NCI-H510A treated with DMSO at 0.1 percent for 48 hours (cell line): ENCODE measurements around the gene ZNF616.
"Not testable (repeated sequence)": the region's sequence is repeated elsewhere in the genome, so short reads cannot be mapped to it uniquely, and the experiment has no call there.

ENCODE experiments used
- DNase-seq: peaks from one replicate; lab custom pipeline; 2025; lab: John Stamatoyannopoulos, UW

ZNF616 gene

DNA sequence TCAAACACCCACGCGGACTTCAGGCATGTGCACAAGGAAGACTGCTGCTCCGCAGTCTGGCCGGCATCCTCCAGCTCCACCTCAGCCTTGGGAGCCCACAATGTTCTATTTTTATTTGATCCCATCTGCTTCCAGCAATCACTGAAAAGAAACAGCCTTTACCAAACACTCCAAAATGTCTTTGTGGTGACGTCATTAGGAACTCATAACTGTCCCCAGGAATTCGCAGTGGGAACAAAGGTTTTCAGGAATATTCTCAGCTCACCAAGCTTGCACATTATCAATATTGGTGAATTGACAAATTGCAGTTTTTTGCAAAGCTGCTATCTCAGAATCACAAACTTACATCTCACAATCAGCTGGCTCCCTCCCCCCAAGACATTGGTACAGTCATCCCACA is 29.0 kb downstream of the ZNF616 start:
- DNase-seq, result no peak

DNA sequence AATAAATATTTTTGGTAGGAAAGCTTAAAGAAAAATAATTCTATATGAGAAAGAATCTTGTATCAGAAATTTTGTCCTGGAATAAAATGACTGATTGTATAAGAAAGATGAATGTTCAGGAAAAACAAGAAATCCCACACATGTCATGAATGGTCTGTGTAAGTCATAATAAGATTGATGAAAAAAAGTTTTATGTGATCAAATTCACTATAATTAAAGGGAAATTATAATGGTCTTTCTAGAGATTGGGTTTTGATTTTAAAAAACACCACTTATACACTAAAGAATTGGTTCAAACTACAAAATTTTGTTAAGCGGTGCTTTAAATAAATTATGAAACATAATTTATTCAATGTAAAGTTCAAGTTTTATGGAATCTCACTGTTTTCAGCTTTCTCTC is 37.0 kb downstream of the ZNF616 start:
- no peak for DNase-seq

DNA sequence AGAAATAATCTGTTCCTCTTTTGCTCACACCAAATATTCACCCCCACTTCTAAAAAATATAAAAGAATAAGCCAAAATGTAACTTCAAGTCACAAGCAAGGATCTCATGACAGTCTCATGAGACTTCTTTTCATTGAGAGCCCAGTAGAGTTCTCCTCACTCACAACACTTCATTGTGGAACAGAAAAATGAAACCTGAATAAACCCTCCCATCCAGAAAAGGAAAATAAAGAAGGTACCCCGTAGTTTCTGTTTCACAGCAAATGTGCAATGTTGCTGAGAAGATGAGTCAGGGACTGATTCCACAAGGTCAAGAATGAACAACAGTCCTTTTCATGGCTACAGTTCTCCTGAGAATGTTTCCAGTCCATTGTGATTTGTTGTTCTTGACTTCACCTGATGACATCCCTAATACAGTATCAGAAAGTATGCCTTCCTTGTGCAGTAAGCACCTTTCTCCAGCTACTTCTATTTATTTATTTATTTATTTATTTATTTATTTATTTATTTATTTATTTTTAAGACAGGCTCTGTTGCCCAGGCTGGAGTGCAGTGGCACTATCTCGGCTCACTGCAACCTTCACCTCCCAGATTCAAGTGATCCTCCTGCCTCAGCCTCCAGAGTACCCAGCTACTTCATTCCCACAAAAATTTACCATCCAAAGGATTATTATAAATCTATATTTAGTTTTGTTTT is 37.7 kb downstream of the ZNF616 start:
- DNase-seq, result no peak

DNA sequence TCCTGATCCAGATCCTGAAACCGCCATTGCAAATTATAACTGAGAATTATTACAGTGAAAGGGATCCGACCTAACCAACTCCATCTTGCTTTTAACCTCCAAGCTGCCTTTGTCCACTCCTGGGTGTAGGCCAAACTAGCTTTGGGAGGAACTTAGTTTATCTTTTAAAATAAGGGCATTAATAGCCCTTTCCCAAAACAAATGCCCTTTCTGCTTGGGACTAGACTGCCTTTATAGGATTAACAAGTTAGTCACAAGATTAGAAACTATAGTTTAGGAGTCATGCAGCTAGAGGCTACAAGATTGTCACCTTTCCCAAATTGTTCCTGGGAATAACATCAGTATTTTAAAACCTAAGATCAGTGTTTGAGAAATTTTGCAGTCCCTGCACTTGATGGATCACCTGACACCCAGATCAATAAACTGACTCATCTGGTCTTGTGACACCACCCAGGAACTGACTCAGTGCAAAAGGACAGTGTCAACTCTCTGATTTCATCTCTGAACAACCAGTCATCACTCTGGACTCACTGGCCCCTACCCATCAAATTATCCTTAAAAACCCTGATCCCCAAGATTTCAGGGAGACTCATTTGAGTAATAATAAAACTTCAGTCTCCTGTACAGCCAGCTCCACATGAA is 40.1 kb downstream of the ZNF616 start:
- DNase-seq, result no peak

DNA sequence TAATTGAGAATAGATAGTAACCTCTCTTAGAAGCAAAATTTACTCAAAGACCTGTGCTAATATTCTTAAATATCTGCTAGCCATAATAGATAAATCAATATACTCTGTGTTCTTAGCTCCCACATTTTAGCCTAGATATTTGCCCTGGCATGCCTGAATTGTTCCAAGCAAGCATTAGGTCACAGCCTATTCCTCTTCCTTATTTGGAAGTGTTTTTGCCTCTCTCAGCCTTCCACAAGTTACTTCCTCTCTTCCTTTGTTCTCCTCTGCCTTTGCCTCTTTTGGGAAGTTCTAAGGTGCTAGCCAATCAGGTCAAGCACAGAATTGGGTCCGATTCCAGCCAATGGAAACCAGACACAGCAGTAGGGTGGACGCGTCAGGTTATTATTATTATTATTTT is 43.3 kb downstream of the ZNF616 start:
- DNase-seq, result not testable (repeated sequence)

DNA sequence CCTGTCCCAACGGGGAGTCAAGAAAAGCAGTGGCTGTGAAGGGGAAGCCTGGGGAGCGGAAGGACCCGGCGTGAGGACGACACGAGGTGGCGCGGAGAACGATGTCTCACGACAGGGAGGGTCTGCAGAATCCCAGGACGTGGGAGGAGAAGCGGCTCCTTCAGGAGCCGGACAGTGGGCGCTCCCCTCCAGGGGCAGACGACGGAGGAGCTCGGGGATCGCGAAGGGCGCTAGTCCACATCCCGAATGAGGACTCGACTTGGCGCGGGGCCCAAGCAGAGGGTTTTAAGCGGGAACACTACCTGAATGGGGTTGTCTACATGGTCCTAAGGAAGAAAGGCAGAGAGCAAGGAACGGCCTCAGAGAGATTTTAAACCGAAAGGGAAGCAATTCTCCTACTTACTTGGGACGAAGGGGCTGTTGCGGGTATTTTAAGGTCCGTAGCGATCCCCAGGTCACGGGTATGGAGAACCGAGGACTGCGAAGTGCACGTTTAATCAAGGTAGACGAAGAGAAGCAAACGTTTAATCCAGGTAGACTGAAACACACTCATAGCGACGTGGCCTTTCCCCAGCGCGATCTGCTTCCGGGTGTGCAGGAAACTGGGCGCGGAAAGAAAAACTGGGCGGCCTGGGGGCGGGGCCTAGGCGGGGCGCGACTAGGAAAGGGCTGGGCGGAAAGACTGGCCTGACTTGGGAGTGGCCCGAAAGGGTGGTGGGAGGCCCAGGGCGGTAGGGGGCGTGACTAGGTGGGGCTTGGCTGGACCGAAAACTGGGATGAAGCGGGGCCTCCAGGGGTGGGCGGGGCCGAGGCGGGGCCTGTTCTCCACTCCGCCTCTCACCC is 44.3 kb downstream of the ZNF616 start, which contains the start of gene ZNF841:
Gene ZNF841 (minus strand): TSS at position 594 of the 843 bp plus-strand sequence. CDS start 10,964 bp downstream, outside the sequence.
- peak; percentile 71 for DNase-seq

DNA sequence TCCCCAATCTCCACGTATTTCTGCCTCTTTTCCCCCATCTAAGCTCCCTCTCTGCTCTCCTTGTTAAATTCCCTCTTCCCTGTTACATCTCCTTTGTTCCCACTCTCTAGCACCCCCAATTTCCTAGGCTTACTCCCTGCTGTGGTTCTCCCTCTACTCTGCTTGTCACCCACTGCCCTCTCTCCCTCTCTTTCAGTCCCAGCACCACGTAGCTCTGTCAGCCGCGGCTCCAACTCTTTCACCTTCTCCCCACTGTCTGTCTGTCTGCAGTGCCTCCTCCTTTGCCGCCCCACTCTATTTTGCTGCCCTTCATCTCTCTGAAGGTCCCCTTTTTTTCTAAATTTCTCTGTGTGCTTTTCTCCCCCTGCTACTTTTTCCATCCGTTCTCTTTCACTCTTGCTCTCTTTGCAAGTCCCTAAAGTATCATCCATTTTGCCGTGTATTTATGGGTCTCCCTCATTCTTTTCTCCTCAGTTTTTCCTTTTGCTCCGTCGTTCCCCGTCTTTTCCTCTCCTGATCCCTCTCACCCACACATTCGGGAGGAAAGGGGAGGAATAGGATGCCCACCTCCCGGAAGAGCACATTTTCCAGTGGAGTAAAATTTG is 45.1 kb downstream of the ZNF616 start:
- no peak for DNase-seq

DNA sequence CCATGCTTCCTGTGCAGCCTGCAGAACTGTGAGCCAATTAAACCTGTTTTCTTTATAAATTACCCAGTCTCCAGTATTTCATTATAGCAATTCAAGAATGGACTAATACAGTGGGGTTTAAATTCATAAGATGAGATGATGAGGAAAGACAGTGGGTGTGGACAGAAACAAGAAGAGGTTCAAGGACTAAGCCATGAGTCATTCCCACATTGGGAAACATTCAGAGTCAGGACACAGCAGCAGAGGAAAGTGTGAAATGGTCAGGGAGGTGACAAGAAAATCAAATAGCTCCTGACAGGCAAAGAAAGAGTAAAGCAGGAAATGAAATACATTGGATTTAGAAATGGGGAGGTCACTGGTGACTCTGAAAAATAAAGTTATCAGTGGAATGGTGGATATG is 53.3 kb downstream of the ZNF616 start:
- no peak for DNase-seq

DNA sequence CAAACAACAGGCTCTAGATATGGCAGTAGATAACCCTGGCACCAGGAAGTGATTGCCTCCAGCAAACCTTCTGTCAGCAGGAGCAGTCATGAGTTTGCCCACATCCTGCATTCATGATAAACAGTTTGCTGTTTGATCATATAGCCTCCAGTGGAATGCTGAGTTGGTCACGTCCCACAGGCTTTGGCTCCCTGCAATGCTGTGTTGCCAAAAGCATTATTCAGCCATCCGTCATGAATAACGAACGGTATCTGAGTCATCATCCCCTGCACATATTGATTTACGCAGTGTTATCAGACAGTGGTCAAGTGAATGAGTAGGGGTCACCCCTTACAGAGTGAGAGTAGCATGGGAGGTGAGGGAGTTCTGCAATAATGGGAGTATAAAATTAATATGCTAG is 69.2 kb downstream of the ZNF616 start:
- DNase-seq, result no peak

DNA sequence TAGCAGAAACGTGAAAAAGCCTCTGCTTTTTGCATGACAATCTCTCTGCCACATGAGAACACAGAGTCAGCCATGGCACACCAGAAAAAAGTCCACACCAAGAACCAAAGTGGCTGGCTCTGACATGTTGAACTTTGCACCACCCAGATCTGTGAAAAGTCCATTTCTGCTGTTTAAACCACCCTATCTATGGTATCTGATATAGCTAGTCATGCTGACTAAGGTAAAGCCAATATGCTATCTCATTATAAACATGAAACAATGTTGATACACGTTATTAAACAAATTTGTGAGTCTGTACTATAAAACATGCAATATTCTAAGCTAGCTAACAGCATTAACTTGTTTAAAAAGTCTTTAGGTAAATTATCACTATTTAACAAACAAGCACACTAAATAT is 70.1 kb downstream of the ZNF616 start:
- no peak for DNase-seq

DNA sequence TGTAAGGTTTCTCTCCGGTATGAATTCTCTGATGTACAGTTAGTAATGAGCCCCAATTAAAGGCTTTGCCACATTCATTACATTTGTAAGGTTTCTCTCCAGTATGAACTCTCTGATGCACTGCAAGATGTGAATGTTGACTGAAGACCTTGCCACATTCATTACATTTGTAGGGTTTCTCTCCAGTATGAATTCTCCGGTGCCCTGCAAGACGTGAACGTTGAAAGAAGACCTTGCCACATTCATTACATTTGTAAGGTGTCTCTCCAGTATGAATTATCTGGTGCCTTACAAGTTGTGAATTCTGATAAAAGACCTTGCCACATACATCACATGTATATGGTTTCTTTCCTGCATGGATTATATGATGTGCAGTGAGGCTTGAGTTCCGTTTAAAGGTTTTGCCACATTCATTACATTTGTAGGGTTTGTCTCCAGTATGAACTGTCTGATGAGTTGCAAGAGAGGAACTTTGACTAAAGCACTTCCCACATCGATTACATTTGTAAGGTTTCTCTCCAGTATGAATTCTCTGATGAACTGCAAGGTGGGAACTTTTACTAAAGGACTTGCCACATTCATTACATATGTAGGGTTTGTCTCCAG is 73.4 kb downstream of the ZNF616 start:
- DNase-seq, result no peak

DNA sequence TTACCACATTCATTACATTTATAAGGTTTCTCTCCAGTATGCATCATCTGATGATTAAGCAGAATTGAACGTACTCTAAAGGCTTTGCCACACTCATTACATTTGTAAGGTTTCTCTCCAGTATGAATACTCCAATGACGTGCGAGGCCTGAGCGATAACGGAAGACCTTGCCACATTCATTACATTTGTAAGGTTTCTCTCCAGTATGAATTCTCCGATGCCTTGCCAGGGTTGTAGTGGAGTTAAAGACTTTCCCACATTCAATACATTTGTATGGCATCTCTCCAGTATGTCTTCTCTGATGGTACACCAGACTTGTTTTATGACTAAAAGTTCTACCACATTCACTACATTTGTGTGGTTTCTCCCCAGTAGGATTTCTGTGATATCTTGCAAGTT is 74.3 kb downstream of the ZNF616 start:
- no peak for DNase-seq
